AG09319 (cell line): ENCODE measurements around the gene PRLR.
"Not testable (repeated sequence)": the region's sequence is repeated elsewhere in the genome, so short reads cannot be mapped to it uniquely, and the experiment has no call there.

Source experiments
- DNase-seq: peaks from one replicate; pipeline ENCODE4 v3.0.0-alpha.2; 2010; ENCODE audit warnings: low read depth; ENCODE audit errors: extremely low read depth
- TF ChIP-seq, protein P1 (sequence below): IDR thresholded peaks from 2 replicates; pipeline ENCODE4 v1.5.1; 2011; ENCODE audit warnings: low read depth, mild to moderate bottlenecking, inconsistent platforms, low read length, moderate library complexity

The PRLR gene

DNA sequence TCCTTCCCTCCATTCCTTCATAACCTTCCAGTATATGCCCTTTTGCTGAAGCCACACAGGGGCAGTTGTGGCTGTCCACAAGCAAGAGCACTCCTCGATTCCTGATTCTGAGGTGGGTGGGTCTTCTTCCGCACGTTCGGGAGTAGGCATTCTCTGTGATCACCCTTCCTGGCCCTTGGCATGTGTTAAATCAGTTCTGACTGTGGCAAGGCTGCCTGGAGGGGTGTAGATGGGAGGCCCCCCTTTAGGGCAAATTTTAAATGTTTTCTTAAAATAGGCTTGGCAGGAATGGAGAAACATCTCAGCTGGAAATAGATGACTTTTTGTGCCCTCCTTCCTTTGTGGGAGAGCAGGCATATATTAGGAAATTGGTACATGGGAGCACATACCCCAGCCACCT is 185.6 kb downstream of the PRLR start:
- no peak for DNase-seq
- TF ChIP-seq, protein P1, sequence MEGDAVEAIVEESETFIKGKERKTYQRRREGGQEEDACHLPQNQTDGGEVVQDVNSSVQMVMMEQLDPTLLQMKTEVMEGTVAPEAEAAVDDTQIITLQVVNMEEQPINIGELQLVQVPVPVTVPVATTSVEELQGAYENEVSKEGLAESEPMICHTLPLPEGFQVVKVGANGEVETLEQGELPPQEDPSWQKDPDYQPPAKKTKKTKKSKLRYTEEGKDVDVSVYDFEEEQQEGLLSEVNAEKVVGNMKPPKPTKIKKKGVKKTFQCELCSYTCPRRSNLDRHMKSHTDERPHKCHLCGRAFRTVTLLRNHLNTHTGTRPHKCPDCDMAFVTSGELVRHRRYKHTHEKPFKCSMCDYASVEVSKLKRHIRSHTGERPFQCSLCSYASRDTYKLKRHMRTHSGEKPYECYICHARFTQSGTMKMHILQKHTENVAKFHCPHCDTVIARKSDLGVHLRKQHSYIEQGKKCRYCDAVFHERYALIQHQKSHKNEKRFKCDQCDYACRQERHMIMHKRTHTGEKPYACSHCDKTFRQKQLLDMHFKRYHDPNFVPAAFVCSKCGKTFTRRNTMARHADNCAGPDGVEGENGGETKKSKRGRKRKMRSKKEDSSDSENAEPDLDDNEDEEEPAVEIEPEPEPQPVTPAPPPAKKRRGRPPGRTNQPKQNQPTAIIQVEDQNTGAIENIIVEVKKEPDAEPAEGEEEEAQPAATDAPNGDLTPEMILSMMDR = no peak

DNA sequence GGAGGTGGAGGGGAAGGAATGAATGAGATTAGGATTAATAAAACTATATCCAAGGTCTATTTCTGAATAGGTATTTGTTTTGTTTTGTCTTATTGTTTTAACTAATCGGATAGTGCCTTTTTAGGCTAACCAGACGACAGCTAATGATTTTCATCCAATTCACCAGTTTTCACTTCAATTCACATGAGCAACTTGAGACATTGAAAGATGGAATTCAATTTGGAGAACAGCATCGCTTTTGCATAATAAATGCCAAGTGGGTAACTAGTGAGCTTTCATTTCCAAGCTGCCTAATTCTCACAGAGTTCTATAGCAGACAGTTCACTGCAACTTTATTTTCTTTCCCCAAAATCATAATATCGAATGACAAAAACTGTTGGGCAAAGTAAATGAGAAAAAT is 187.5 kb downstream of the PRLR start:
- DNase-seq = no peak
- TF ChIP-seq, protein P1 = no peak

DNA sequence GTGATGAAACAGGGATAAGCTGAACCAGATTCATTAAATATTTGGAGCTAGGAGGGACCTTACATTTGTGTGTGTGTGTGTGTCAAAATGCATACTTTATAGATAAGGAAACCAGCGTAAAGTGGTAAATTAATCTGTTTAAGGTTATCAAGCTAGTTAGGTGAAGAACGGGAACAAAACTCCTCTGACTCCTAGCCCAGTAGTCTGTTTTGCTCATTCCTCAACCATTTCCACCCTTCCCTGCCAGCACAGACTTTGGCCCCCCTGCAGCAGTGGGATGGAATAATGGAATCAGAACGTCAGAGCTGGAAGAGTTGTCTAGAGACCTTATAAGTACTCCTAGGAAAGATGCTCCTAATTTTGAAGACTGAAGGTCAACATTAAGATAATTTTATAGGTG is 189.0 kb downstream of the PRLR start:
- DNase-seq = no peak
- TF ChIP-seq, protein P1 = no peak

DNA sequence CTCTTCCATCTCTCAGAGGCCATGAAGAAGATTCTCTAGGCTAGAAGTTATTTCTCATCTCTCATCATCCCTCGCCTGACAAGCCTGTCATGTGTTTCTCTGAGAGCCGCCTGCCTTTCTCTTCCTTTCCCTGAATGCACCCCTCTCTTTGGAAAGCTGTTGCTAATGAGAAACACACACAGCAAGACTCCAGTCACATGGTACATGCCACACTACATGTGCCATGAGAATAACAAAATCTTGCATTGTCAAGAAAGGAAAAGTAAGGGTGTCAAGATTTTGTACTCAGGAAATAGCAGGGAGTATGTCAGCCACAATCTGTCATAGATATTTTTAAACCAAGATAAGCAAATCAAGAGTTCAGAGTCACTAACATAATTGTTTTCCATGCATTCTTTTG is 191.4 kb downstream of the PRLR start:
- TF ChIP-seq, protein P1 = no peak

DNA sequence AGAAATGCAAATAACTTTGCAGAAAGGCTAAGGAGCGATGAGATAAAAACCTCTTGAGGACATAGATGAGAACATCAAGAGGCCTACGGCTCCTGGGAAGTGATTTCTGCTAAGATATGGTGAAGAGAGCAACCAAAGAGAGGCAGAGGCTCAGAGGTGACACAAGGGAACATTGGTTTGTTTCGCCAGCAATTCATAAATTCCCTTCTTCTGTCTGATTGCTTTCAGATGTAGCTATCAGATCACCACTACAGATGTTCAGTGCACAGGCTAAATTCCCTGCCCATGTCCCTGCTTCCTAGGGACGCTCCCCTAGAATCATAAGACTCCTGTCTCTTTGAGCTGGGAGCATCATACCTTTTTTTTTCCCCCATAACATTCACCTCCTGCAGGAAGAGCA is 193.8 kb downstream of the PRLR start:
- TF ChIP-seq, protein P1 = no peak

More for the DNA sequence above, 191.4 kb downstream of the PRLR start:
- no peak for DNase-seq

DNA sequence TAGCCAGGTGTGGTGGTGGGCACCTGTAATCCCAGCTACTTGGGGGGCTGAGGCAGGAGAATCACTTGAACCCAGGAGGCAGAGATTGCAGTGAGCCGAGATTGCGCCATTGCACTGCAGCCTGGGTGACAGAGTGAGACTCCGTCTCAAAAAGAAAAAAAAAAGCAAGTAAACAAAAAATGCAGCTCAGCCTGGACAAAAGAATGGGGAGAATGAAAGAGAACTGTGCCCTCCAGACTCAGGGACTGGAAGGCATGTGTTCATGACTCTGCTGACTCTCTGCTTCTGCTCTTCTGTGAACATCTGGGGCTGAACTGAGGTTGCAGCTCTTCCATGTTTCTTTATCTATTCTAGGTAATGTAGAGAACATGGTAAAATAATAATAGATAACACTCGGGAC is 194.4 kb downstream of the PRLR start:
- not testable (repeated sequence) for DNase-seq

More for the DNA sequence above, 193.8 kb downstream of the PRLR start:
- DNase-seq = no peak

DNA sequence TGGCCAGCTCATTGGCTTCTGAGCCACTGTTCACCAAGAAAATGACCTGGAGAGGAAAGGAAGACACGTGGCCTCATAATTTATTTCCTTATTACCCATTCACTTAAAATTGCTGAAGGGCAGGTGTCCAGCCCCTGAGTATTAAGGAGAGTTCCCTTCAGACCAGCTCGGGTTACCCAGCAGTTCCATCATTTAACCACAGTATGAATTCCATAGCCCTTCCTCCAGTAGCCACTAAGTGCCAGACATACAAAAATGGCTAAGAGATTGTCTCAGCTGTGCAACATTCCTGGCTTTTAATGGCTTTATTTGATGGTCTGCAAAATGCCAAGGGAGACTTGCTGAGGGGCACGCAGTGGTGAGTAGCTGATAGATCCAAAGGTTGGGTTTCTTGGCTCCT is 195.0 kb downstream of the PRLR start:
- TF ChIP-seq, protein P1 = no peak
- DNase-seq = no peak

DNA sequence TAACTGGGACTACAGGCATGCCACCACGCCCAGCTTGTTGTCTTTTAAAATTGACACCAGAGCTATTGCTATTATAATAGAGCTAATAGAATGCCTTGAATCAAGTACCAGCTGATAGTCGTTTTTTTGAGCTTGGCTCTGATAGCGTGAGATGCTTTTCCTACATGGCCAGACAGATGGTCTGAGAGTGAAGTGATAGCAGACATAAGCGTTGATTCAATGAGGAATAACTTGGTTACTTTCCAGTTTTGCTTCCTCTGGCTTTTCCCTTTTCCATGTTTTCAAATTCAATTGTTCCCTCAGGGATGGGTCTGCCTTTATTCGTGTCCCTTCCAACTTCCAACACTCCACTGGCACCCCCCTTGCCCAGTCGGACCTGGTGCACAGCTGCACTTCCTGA is 197.9 kb downstream of the PRLR start:
- DNase-seq = no peak
- TF ChIP-seq, protein P1 = no peak
